K562 (cell line): ENCODE measurements around the gene TLR2.

ENCODE experiments used
- CTCF ChIP-seq, 3 experiments: IDR thresholded peaks in 2 of 3; conservative IDR thresholded peaks in 1 of 3; 2 replicates each; pipeline ENCODE4 v1.5.1; 2011 to 2012; ENCODE audit warnings: low read length in 3 of 3, mild to moderate bottlenecking in 3 of 3, control low read depth in 2 of 3, improper control_type of control experiment in 1 of 3, inconsistent platforms in 1 of 3, low read depth in 1 of 3, mixed read lengths in 1 of 3, moderate library complexity in 1 of 3; ENCODE audit not compliant: insufficient read depth in 2 of 3
- DPF2 ChIP-seq: fragments of 450-650 bp; IDR thresholded peaks from 2 replicates; pipeline ENCODE4 v1.6.1; 2016
- FOXM1 ChIP-seq, 2 experiments: fragments of 450-650 bp in 1 of 2; sonication (generic) in 1 of 2; formaldehyde crosslinking in 1 of 2; IDR thresholded peaks; 2 replicates each; pipeline versions ENCODE4 v1.6.1 to v1.9.0; 2017 to 2022; ENCODE audit warnings: low read depth in 2 of 2, mild to moderate bottlenecking in 2 of 2, missing genetic modification reagents in 1 of 2, moderate library complexity in 1 of 2
- NR3C1 ChIP-seq: sonication (generic); formaldehyde crosslinking; IDR thresholded peaks from 2 replicates; pipeline ENCODE4 v1.8.1; 2022; ENCODE audit warnings: missing genetic modification reagents
- POLR2G ChIP-seq: fragments of 200-400 bp; formaldehyde crosslinking; IDR thresholded peaks from 2 replicates; pipeline ENCODE4 v1.6.1; 2017; ENCODE audit warnings: low read depth, mild to moderate bottlenecking, antibody characterized with exemption, low read length, moderate library complexity
- TSHZ1 ChIP-seq: fragments of 250-450 bp; sonication (Bioruptor Pico); IDR thresholded peaks from 2 replicates; pipeline ENCODE4 v1.4.0; 2020; ENCODE audit warnings: mild to moderate bottlenecking, moderate library complexity
- USF1 ChIP-seq: sonication (generic); formaldehyde crosslinking; IDR thresholded peaks from 2 replicates; pipeline ENCODE4 v1.9.0; 2022; ENCODE audit warnings: mild to moderate bottlenecking, missing genetic modification reagents
- ZC3H8 ChIP-seq: fragments of 450-650 bp; IDR thresholded peaks from 2 replicates; pipeline ENCODE4 v1.6.1; 2017
- ZMIZ1 ChIP-seq, 2 experiments: fragments of 150-350 bp in 1 of 2; IDR thresholded peaks; 2 replicates each; pipeline ENCODE4 v1.6.1; 2012 to 2016; ENCODE audit warnings: low read depth in 2 of 2, low read length in 2 of 2, mild to moderate bottlenecking in 1 of 2, moderate library complexity in 1 of 2
- ZNF431 ChIP-seq: sonication (generic); formaldehyde crosslinking; IDR thresholded peaks from 2 replicates; pipeline ENCODE4 v1.8.0; 2022; ENCODE audit warnings: mild to moderate bottlenecking, missing genetic modification reagents

- TF ChIP-seq ZNF431 (CRISPR knock-in tag) (no peak), CTCF (IDR thresholded peaks at IDR 0.05 in 2 of 3, conservative IDR thresholded peaks at IDR 0.05 in 1 of 3; ENCODE audit: insufficient read depth in 2 of 3, low read depth in 1 of 3, low read length in 3 of 3) (no peak), USF1 (no peak), POLR2G (no peak), DPF2 (no peak), ZMIZ1 (IDR thresholded peaks at IDR 0.05; ENCODE audit: low read depth in 2 of 2, low read length in 2 of 2) (no peak), NR3C1 (CRISPR knock-in tag) (no peak), TSHZ1 (CRISPR knock-in tag) (no peak), ZC3H8 (no peak), FOXM1 (IDR thresholded peaks at IDR 0.05; ENCODE audit: low read depth) (no peak), FOXM1 (CRISPR knock-in tag; IDR thresholded peaks at IDR 0.05; ENCODE audit: low read depth) (no peak)
Measured at GRCh38 chr4:153676486-153676885, 7.6 kb upstream of the TLR2 start.
